ACC112 (cell line): ENCODE results near the gene OXT.

Source experiments
- H2AFZ ChIP-seq: fragments of 200-600 bp; sonication (generic); one replicate; pipeline ENCODE4 v1.6.0; 2017; ENCODE audit warnings: antibody characterized with exemption, low read length; ENCODE audit not compliant: unreplicated experiment
- H3K27ac ChIP-seq: fragments of 200-600 bp; sonication (generic); 2 replicates; pipeline ENCODE4 v1.5.1; 2014; ENCODE audit warnings: low read depth, mild to moderate bottlenecking, antibody characterized with exemption, low read length, moderate library complexity
- H3K27me3 ChIP-seq: fragments of 200-600 bp; sonication (generic); 2 replicates; pipeline ENCODE4 v1.6.1; 2014; ENCODE audit warnings: mild to moderate bottlenecking, antibody characterized with exemption, low read length, moderate library complexity, mixed read lengths; ENCODE audit not compliant: insufficient read depth
- H3K36me3 ChIP-seq: fragments of 200-600 bp; sonication (generic); 2 replicates; pipeline ENCODE4 v1.6.1; 2016; ENCODE audit warnings: mild to moderate bottlenecking, antibody characterized with exemption, low read length, moderate library complexity, mixed read lengths; ENCODE audit not compliant: insufficient read depth
- H3K4me1 ChIP-seq: fragments of 200-600 bp; sonication (generic); one replicate; pipeline ENCODE4 v1.6.1; 2016; ENCODE audit warnings: low read length, mixed read lengths; ENCODE audit not compliant: insufficient read depth, unreplicated experiment, control insufficient read depth
- H3K4me3 ChIP-seq: fragments of 200-600 bp; sonication (generic); 2 replicates; pipeline ENCODE4 v1.5.1; 2014; ENCODE audit warnings: mild to moderate bottlenecking, low read depth, low read length
- H3K79me2 ChIP-seq: fragments of 200-600 bp; sonication (generic); one replicate; pipeline ENCODE4 v1.6.0; 2016; ENCODE audit warnings: low read length; ENCODE audit not compliant: control insufficient read depth, unreplicated experiment, insufficient read depth

The OXT gene

GRCh38 chr20:3088031-3088430 is 16.6 kb downstream of the OXT start:
- no peak overlapping the region for H3K27ac ChIP-seq
- H3K79me2 ChIP-seq, result no peaks in the 10 kb centered on the region
- H2AFZ ChIP-seq, result no peak overlapping the region
- H3K36me3 ChIP-seq, result no peaks in the 10 kb centered on the region
- no peaks in the 10 kb centered on the region for H3K4me1 ChIP-seq
- no peak overlapping the region for H3K4me3 ChIP-seq
- H3K27me3 ChIP-seq, result peaks cover 41% of the 10 kb centered on the region

- Histone ChIP-seq H2AFZ (no peak overlapping the region), H3K4me3 (no peak overlapping the region), H3K27ac (no peak overlapping the region), H3K79me2 (no peaks in the 10 kb centered on the region), H3K27me3 (peaks cover 30% of the 10 kb centered on the region; the same call in 1 of the 2 replicates), H3K4me1 (no peaks in the 10 kb centered on the region), H3K36me3 (no peaks in the 10 kb centered on the region)
Observed at GRCh38 chr20:3090565-3090964, 19.1 kb downstream of the OXT start.

GRCh38 chr20:3092611-3093379 is 21.4 kb downstream of the OXT start:
- H3K27me3 ChIP-seq, result peaks cover 30% of the 10 kb centered on the region; the same call in 1 of the 2 replicates
- no peak overlapping the region for H3K27ac ChIP-seq
- peak overlapping the region; percentile 62 for H2AFZ ChIP-seq
- H3K4me3 ChIP-seq, result peak overlapping the region; percentile 64
- no peaks in the 10 kb centered on the region for H3K4me1 ChIP-seq
- H3K36me3 ChIP-seq, result no peaks in the 10 kb centered on the region
- no peaks in the 10 kb centered on the region for H3K79me2 ChIP-seq

GRCh38 chr20:3093861-3094361 is 22.5 kb downstream of the OXT start:
- Histone ChIP-seq H3K79me2 (no peaks in the 10 kb centered on the region), H3K4me1 (no peaks in the 10 kb centered on the region), H3K27me3 (peaks cover 30% of the 10 kb centered on the region; the same call in 1 of the 2 replicates), H2AFZ (no peak overlapping the region), H3K27ac (no peak overlapping the region), H3K36me3 (no peaks in the 10 kb centered on the region), H3K4me3 (no peak overlapping the region)

GRCh38 chr20:3094848-3095629 is 23.6 kb downstream of the OXT start:
- Histone ChIP-seq H3K27ac (no peak overlapping the region), H3K4me1 (no peaks in the 10 kb centered on the region)

GRCh38 chr20:3100480-3100879 is 29.1 kb downstream of the OXT start:
- Histone ChIP-seq H2AFZ (no peak overlapping the region), H3K36me3 (no peaks in the 10 kb centered on the region), H3K27ac (no peak overlapping the region), H3K4me1 (peaks cover 3% of the 10 kb centered on the region), H3K4me3 (no peak overlapping the region), H3K27me3 (no peaks in the 10 kb centered on the region), H3K79me2 (no peaks in the 10 kb centered on the region)

More at GRCh38 chr20:3094848-3095629, 23.6 kb downstream of the OXT start:
- Histone ChIP-seq H3K4me3 (no peak overlapping the region), H3K79me2 (no peaks in the 10 kb centered on the region), H2AFZ (no peak overlapping the region), H3K27me3 (peaks cover 25% of the 10 kb centered on the region; the same call in 1 of the 2 replicates), H3K36me3 (no peaks in the 10 kb centered on the region)

GRCh38 chr20:3101251-3101650 is 29.8 kb downstream of the OXT start:
- Histone ChIP-seq H3K27ac (no peak overlapping the region), H3K27me3 (no peaks in the 10 kb centered on the region), H3K36me3 (no peaks in the 10 kb centered on the region), H2AFZ (no peak overlapping the region), H3K4me3 (no peak overlapping the region), H3K79me2 (no peaks in the 10 kb centered on the region), H3K4me1 (peaks cover 3% of the 10 kb centered on the region)

- Histone ChIP-seq H2AFZ (no peak overlapping the region), H3K79me2 (no peaks in the 10 kb centered on the region), H3K36me3 (no peaks in the 10 kb centered on the region), H3K27me3 (no peaks in the 10 kb centered on the region), H3K4me1 (peaks cover 3% of the 10 kb centered on the region), H3K4me3 (no peak overlapping the region), H3K27ac (no peak overlapping the region)
Observed at GRCh38 chr20:3101737-3102574, 30.5 kb downstream of the OXT start.

- no peaks in the 10 kb centered on the region for H3K27me3 ChIP-seq
- H2AFZ ChIP-seq, result no peak overlapping the region
- peaks cover 3% of the 10 kb centered on the region for H3K4me1 ChIP-seq
- H3K36me3 ChIP-seq, result no peaks in the 10 kb centered on the region
- no peak overlapping the region for H3K27ac ChIP-seq
- no peak overlapping the region for H3K4me3 ChIP-seq
- no peaks in the 10 kb centered on the region for H3K79me2 ChIP-seq
Observed at GRCh38 chr20:3102575-3103368, 31.4 kb downstream of the OXT start.
